Prostate gland (tissue), 2 donors: ENCODE measurements around the gene ETFB.

Experiments used
- POLR2A ChIP-seq: fragments of 450-650 bp; IDR thresholded peaks from one replicate; pipeline ENCODE4 v1.6.1; 2016; ENCODE audit warnings: antibody characterized with exemption, mild to moderate bottlenecking
- POLR2AphosphoS5 ChIP-seq: sonication (generic); formaldehyde crosslinking; IDR thresholded peaks from one replicate; pipeline ENCODE4 v1.6.1; 2017; ENCODE audit warnings: antibody characterized with exemption
- TF ChIP-seq, protein P1 (sequence below), 4 experiments: fragments of 200-600 bp in 2 of 4; fragments of 450-650 bp in 2 of 4; sonication (generic) in 2 of 4; IDR thresholded peaks; 1 replicate in 3 of 4; 2 replicates in 1 of 4; pipeline ENCODE4 v1.5.1; 2016 to 2019; ENCODE audit warnings: antibody characterized with exemption in 4 of 4, mild to moderate bottlenecking in 2 of 4, moderate library complexity in 2 of 4

DNA sequence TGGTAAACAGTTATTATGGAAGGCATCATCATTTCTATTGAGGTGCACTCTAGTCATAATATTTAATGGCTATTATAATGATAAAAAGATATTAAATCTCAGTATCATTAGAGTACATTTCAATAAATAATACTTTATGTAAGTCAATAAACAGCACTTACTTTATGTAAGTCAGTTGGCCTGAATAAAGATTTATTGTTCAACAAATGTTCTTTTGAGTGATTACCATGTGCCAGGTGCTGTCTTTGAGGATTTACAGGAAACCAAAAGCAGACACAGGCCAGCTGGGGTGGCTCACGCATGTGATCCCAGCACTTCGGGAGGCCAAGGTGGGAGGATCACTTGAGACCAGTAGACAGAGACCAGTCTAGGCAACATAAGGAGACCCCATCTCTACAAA lies 11.2 kb upstream of the ETFB start:
- TF ChIP-seq POLR2AphosphoS5 (no peak), POLR2A (no peak)
- TF ChIP-seq, protein P1, sequence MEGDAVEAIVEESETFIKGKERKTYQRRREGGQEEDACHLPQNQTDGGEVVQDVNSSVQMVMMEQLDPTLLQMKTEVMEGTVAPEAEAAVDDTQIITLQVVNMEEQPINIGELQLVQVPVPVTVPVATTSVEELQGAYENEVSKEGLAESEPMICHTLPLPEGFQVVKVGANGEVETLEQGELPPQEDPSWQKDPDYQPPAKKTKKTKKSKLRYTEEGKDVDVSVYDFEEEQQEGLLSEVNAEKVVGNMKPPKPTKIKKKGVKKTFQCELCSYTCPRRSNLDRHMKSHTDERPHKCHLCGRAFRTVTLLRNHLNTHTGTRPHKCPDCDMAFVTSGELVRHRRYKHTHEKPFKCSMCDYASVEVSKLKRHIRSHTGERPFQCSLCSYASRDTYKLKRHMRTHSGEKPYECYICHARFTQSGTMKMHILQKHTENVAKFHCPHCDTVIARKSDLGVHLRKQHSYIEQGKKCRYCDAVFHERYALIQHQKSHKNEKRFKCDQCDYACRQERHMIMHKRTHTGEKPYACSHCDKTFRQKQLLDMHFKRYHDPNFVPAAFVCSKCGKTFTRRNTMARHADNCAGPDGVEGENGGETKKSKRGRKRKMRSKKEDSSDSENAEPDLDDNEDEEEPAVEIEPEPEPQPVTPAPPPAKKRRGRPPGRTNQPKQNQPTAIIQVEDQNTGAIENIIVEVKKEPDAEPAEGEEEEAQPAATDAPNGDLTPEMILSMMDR (IDR thresholded peaks at IDR 0.05), result no peak
